Activated CD8-positive, alpha-beta memory T cell treated with anti-CD3 and anti-CD28 coated beads, Interleukin-2, amount 50 U/mL, for 4 hours (primary cell): ENCODE data around the gene CYGB.

ENCODE experiments used
- DNase-seq: peaks from one replicate; pipeline ENCODE4 v3.0.0-alpha.2; 2020

The CYGB gene

GRCh38 chr17:76497979-76498875 is 39.3 kb downstream of the CYGB start:
- DNase-seq, result no peak

- no peak for DNase-seq
Observed at GRCh38 chr17:76497699-76497978, 39.9 kb downstream of the CYGB start.

GRCh38 chr17:76496464-76496863 is 41.0 kb downstream of the CYGB start:
- DNase-seq, result no peak

GRCh38 chr17:76495663-76496400 is 41.7 kb downstream of the CYGB start:
- no peak for DNase-seq

- peak; percentile 40 for DNase-seq
Observed at GRCh38 chr17:76493505-76494167, 43.9 kb downstream of the CYGB start.

GRCh38 chr17:76492989-76493501 is 44.5 kb downstream of the CYGB start:
- DNase-seq, result no peak

- no peak for DNase-seq
Observed at GRCh38 chr17:76492123-76492988, 45.2 kb downstream of the CYGB start.

GRCh38 chr17:76491271-76492122 is 46.0 kb downstream of the CYGB start:
- DNase-seq, result no peak

GRCh38 chr17:76490112-76490710 is 47.3 kb downstream of the CYGB start:
- DNase-seq, result no peak

- DNase-seq, result no peak
Observed at GRCh38 chr17:76487451-76488192, 49.9 kb downstream of the CYGB start.

GRCh38 chr17:76485569-76485968 is 51.9 kb downstream of the CYGB start:
- no peak for DNase-seq

GRCh38 chr17:76484228-76484725 is 53.2 kb downstream of the CYGB start:
- no peak for DNase-seq

GRCh38 chr17:76481071-76481655 is 56.3 kb downstream of the CYGB start:
- DNase-seq, result no peak

GRCh38 chr17:76480632-76481031 is 56.9 kb downstream of the CYGB start:
- DNase-seq, result no peak

- DNase-seq, result no peak
Observed at GRCh38 chr17:76479515-76480060, 57.9 kb downstream of the CYGB start.

- DNase-seq, result no peak
Observed at GRCh38 chr17:76478730-76479514, 58.6 kb downstream of the CYGB start.

- DNase-seq, result no peak
Observed at GRCh38 chr17:76478097-76478496, 59.4 kb downstream of the CYGB start.

GRCh38 chr17:76477576-76477975 is 59.9 kb downstream of the CYGB start:
- DNase-seq, result no peak
